ENCODE measurements around the gene ANKHD1. TPM values are rescaled to one million over a fixed set of nuclear protein-coding genes. Genes with fewer than 3 reads are reported as not detected.

Gene ANKHD1
- polyA plus RNA-seq, 1 donor from 2014 or later: 61.8 TPM

DNA sequence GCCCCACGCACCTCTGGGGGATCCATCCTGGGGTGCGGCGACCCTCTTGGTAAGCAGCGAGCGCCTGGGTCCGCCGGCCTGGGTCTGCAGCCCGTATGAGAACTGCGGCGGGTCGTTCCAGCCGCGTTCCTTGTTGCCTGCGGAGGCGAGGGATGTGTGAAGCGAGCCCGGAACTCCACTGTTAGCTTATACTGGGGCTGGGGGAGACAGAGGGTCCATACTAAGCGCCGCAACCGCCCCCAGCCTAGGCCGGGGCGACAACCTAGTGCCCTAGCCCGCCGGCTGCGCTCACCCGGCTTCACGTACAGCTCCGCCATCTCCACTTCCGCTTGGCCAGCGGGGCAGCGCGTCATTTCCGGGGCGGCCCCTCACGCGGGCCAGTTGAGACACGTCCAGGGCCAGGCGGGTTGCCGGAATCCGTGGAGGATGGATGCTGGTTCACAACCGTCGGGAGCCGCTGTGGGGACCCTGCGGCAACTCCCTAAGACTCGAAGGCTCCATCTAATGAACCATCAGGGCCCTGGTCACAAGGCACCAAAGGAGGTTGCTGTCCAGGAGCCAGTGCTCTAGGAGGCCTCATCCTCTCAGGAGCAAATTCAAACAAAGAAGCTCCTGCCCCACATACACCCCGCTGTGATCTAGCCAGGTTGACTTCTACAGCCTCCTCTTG lies 155.6 kb downstream of the ANKHD1 start, which contains the start of gene SRA1:
Gene SRA1 (minus strand): TSS at position 338 of the 670 bp plus-strand sequence. CDS start 21 bp downstream, at position 317.
- Histone ChIP-seq H4K20me1 (ENCODE audit: insufficient read depth) (no peaks in the 10 kb centered on the region), H3K27ac (ENCODE audit: low read length) (peak within 1 kb of the TSS; percentile 90), H3K36me3 (ENCODE audit: insufficient read depth, low read length) (no peaks in the 10 kb centered on the region), H3K27me3 (ENCODE audit: insufficient read depth, low read depth, low read length) (no peaks in the 10 kb centered on the region), H3K4me2 (ENCODE audit: low read length) (peak within 1 kb of the TSS; percentile 93), H3K79me2 (replicated peaks; ENCODE audit: insufficient read depth, low read length) (peaks cover 27% of the 10 kb centered on the region), H3K9me3 (ENCODE audit: low read length) (no peaks in the 10 kb centered on the region), H3K9me2 (ENCODE audit: insufficient read depth, low read length) (no peaks in the 10 kb centered on the region), H2AFZ (ENCODE audit: low read depth, low read length) (peak within 1 kb of the TSS; percentile 67), H3K9ac (ENCODE audit: low read length) (peak within 1 kb of the TSS; percentile 84), H3K4me3 (ENCODE audit: low read length) (peak within 1 kb of the TSS; percentile 75), H3F3A (ENCODE audit: insufficient read depth, low read length, poor library complexity, severe bottlenecking) (no peaks in the 10 kb centered on the region)
- TF ChIP-seq EP300 (conservative IDR thresholded peaks at IDR 0.05; ENCODE audit: poor library complexity, severe bottlenecking): peak; percentile 70
- TF ChIP-seq RAD21 (conservative IDR thresholded peaks at IDR 0.05): peak; percentile 28
- TF ChIP-seq POLR2AphosphoS5 (IDR thresholded peaks at IDR 0.05): peak; percentile 96
- no peak for TF ChIP-seq EZH2 (IDR thresholded peaks at IDR 0.05; ENCODE audit: borderline replicate concordance, insufficient read depth, low read length, poor library complexity, severe bottlenecking)
- TF ChIP-seq, protein P1, sequence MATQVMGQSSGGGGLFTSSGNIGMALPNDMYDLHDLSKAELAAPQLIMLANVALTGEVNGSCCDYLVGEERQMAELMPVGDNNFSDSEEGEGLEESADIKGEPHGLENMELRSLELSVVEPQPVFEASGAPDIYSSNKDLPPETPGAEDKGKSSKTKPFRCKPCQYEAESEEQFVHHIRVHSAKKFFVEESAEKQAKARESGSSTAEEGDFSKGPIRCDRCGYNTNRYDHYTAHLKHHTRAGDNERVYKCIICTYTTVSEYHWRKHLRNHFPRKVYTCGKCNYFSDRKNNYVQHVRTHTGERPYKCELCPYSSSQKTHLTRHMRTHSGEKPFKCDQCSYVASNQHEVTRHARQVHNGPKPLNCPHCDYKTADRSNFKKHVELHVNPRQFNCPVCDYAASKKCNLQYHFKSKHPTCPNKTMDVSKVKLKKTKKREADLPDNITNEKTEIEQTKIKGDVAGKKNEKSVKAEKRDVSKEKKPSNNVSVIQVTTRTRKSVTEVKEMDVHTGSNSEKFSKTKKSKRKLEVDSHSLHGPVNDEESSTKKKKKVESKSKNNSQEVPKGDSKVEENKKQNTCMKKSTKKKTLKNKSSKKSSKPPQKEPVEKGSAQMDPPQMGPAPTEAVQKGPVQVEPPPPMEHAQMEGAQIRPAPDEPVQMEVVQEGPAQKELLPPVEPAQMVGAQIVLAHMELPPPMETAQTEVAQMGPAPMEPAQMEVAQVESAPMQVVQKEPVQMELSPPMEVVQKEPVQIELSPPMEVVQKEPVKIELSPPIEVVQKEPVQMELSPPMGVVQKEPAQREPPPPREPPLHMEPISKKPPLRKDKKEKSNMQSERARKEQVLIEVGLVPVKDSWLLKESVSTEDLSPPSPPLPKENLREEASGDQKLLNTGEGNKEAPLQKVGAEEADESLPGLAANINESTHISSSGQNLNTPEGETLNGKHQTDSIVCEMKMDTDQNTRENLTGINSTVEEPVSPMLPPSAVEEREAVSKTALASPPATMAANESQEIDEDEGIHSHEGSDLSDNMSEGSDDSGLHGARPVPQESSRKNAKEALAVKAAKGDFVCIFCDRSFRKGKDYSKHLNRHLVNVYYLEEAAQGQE (IDR thresholded peaks at IDR 0.05; ENCODE audit: borderline replicate concordance): peak; percentile 72
- peak; percentile 91 for TF ChIP-seq TAF1 (IDR thresholded peaks at IDR 0.05; ENCODE audit: low read depth)
- TF ChIP-seq MXI1 (conservative IDR thresholded peaks at IDR 0.05; ENCODE audit: poor library complexity, severe bottlenecking): peak; percentile 70
- TF ChIP-seq SMC3 (conservative IDR thresholded peaks at IDR 0.05; ENCODE audit: poor library complexity): no peak
- TF ChIP-seq, protein P2, sequence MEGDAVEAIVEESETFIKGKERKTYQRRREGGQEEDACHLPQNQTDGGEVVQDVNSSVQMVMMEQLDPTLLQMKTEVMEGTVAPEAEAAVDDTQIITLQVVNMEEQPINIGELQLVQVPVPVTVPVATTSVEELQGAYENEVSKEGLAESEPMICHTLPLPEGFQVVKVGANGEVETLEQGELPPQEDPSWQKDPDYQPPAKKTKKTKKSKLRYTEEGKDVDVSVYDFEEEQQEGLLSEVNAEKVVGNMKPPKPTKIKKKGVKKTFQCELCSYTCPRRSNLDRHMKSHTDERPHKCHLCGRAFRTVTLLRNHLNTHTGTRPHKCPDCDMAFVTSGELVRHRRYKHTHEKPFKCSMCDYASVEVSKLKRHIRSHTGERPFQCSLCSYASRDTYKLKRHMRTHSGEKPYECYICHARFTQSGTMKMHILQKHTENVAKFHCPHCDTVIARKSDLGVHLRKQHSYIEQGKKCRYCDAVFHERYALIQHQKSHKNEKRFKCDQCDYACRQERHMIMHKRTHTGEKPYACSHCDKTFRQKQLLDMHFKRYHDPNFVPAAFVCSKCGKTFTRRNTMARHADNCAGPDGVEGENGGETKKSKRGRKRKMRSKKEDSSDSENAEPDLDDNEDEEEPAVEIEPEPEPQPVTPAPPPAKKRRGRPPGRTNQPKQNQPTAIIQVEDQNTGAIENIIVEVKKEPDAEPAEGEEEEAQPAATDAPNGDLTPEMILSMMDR (IDR thresholded peaks at IDR 0.05; ENCODE audit: poor library complexity, severe bottlenecking): no peak

DNA sequence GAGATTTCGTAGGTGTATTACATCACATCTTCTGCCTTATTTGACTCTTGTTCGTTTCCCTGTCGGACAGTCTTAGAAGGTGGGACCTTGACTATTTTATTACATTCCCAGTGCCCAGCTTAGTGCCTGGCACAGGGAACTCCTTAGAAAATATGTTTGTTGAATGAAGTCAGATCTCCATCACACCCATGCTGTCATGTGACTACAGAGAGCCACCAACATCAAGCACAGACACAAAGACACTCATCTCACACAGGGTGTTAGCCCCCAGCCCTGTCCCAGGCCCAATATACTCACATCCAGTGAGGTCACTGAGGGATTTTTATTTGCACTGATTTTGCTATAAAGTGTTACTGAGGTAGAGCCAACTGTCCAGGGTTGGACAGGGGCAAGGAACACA lies 156.3 kb downstream of the ANKHD1 start:
- H3K9me3 ChIP-seq (ENCODE audit: low read length): no peaks in the 10 kb centered on the region
- no peaks in the 10 kb centered on the region for H3F3A ChIP-seq (ENCODE audit: insufficient read depth, low read length, poor library complexity, severe bottlenecking)
- H4K20me1 ChIP-seq (ENCODE audit: insufficient read depth): no peaks in the 10 kb centered on the region
- no peaks in the 10 kb centered on the region for H3K9me2 ChIP-seq (ENCODE audit: insufficient read depth, low read length)
- H3K4me3 ChIP-seq (ENCODE audit: low read length): peak overlapping the region; percentile 75
- peak overlapping the region; percentile 84 for H3K9ac ChIP-seq (ENCODE audit: low read length)
- H2AFZ ChIP-seq (ENCODE audit: low read depth, low read length): peak overlapping the region; percentile 67
- no peaks in the 10 kb centered on the region for H3K27me3 ChIP-seq (ENCODE audit: insufficient read depth, low read depth, low read length)
- H3K4me2 ChIP-seq (ENCODE audit: low read length): peak overlapping the region; percentile 77
- H3K27ac ChIP-seq (ENCODE audit: low read length): peak overlapping the region; percentile 90
- TF ChIP-seq MXI1 (conservative IDR thresholded peaks at IDR 0.05; ENCODE audit: poor library complexity, severe bottlenecking): no peak
- TF ChIP-seq POLR2AphosphoS5 (IDR thresholded peaks at IDR 0.05): no peak
- no peak for TF ChIP-seq TAF1 (IDR thresholded peaks at IDR 0.05; ENCODE audit: low read depth)
- no peak for TF ChIP-seq EP300 (conservative IDR thresholded peaks at IDR 0.05; ENCODE audit: poor library complexity, severe bottlenecking)
- TF ChIP-seq RAD21 (conservative IDR thresholded peaks at IDR 0.05): no peak
- TF ChIP-seq, protein P2 (IDR thresholded peaks at IDR 0.05; ENCODE audit: poor library complexity, severe bottlenecking): no peak
- TF ChIP-seq EZH2 (IDR thresholded peaks at IDR 0.05; ENCODE audit: borderline replicate concordance, insufficient read depth, low read length, poor library complexity, severe bottlenecking): no peak
- TF ChIP-seq SMC3 (conservative IDR thresholded peaks at IDR 0.05; ENCODE audit: poor library complexity): no peak
- TF ChIP-seq, protein P1 (IDR thresholded peaks at IDR 0.05; ENCODE audit: borderline replicate concordance): no peak
- peaks cover 22% of the 10 kb centered on the region for H3K79me2 ChIP-seq (replicated peaks; ENCODE audit: insufficient read depth, low read length)
- H3K36me3 ChIP-seq (ENCODE audit: insufficient read depth, low read length): no peaks in the 10 kb centered on the region
